Activated naive CD8-positive, alpha-beta T cell (primary cell): ENCODE measurements around the gene TENT5C.

Experiments used
- H3K27ac Mint-ChIP-seq: one replicate; pipeline ENCODE4 v1.8.0; 2021; ENCODE audit warnings: mixed read lengths
- H3K27me3 Mint-ChIP-seq: one replicate; pipeline ENCODE4 v1.8.0; 2021; ENCODE audit warnings: mixed read lengths
- H3K36me3 Mint-ChIP-seq: one replicate; pipeline ENCODE4 v1.8.0; 2021; ENCODE audit warnings: mixed read lengths
- H3K4me1 Mint-ChIP-seq: one replicate; pipeline ENCODE4 v1.8.0; 2021; ENCODE audit warnings: low read depth, mixed read lengths
- H3K4me3 Mint-ChIP-seq: one replicate; pipeline ENCODE4 v1.8.0; 2021; ENCODE audit warnings: mild to moderate bottlenecking, mixed read lengths
- H3K9me3 Mint-ChIP-seq: one replicate; pipeline ENCODE4 v1.8.0; 2021; ENCODE audit warnings: low read depth, mixed read lengths

Gene TENT5C

GRCh38 chr1:117580436-117580835, 25.4 kb upstream of the TENT5C start:
- H3K27ac Mint-ChIP-seq, result no peak overlapping the region
- no peak overlapping the region for H3K4me3 Mint-ChIP-seq
- no peaks in the 10 kb centered on the region for H3K4me1 Mint-ChIP-seq
- H3K27me3 Mint-ChIP-seq, result no peaks in the 10 kb centered on the region
- H3K36me3 Mint-ChIP-seq, result no peaks in the 10 kb centered on the region
- H3K9me3 Mint-ChIP-seq, result no peaks in the 10 kb centered on the region

- H3K4me3 Mint-ChIP-seq, result no peak overlapping the region
- no peaks in the 10 kb centered on the region for H3K36me3 Mint-ChIP-seq
- no peak overlapping the region for H3K27ac Mint-ChIP-seq
- H3K27me3 Mint-ChIP-seq, result no peaks in the 10 kb centered on the region
- no peaks in the 10 kb centered on the region for H3K9me3 Mint-ChIP-seq
- H3K4me1 Mint-ChIP-seq, result no peaks in the 10 kb centered on the region
These were observed 25.0 kb upstream of the TENT5C start for GRCh38 chr1:117580882-117581281.

- no peak overlapping the region for H3K27ac Mint-ChIP-seq
- no peaks in the 10 kb centered on the region for H3K9me3 Mint-ChIP-seq
- H3K4me3 Mint-ChIP-seq, result no peak overlapping the region
- H3K27me3 Mint-ChIP-seq, result no peaks in the 10 kb centered on the region
- no peaks in the 10 kb centered on the region for H3K4me1 Mint-ChIP-seq
- H3K36me3 Mint-ChIP-seq, result no peaks in the 10 kb centered on the region
These were observed 24.4 kb upstream of the TENT5C start for GRCh38 chr1:117581391-117581943.

- Mint-ChIP-seq H3K4me3 (no peak overlapping the region), H3K4me1 (no peaks in the 10 kb centered on the region), H3K36me3 (no peaks in the 10 kb centered on the region), H3K27ac (no peak overlapping the region), H3K9me3 (no peaks in the 10 kb centered on the region), H3K27me3 (no peaks in the 10 kb centered on the region)
These were observed 23.4 kb upstream of the TENT5C start for GRCh38 chr1:117582451-117582850.

- Mint-ChIP-seq H3K27ac (no peak overlapping the region), H3K9me3 (no peaks in the 10 kb centered on the region), H3K27me3 (no peaks in the 10 kb centered on the region), H3K36me3 (no peaks in the 10 kb centered on the region), H3K4me1 (no peaks in the 10 kb centered on the region), H3K4me3 (no peak overlapping the region)
These were observed 22.6 kb upstream of the TENT5C start for GRCh38 chr1:117583247-117583646.

- no peaks in the 10 kb centered on the region for H3K4me1 Mint-ChIP-seq
- H3K27ac Mint-ChIP-seq, result no peak overlapping the region
- H3K27me3 Mint-ChIP-seq, result no peaks in the 10 kb centered on the region
- no peaks in the 10 kb centered on the region for H3K36me3 Mint-ChIP-seq
- no peaks in the 10 kb centered on the region for H3K9me3 Mint-ChIP-seq
- H3K4me3 Mint-ChIP-seq, result no peak overlapping the region
These were observed 21.7 kb upstream of the TENT5C start for GRCh38 chr1:117584181-117584580.

GRCh38 chr1:117585086-117585485, 20.8 kb upstream of the TENT5C start:
- H3K4me1 Mint-ChIP-seq, result no peaks in the 10 kb centered on the region

GRCh38 chr1:117586337-117586736, 19.5 kb upstream of the TENT5C start:
- no peaks in the 10 kb centered on the region for H3K9me3 Mint-ChIP-seq
- H3K27ac Mint-ChIP-seq, result no peak overlapping the region
- no peaks in the 10 kb centered on the region for H3K4me1 Mint-ChIP-seq
- no peaks in the 10 kb centered on the region for H3K27me3 Mint-ChIP-seq
- no peaks in the 10 kb centered on the region for H3K36me3 Mint-ChIP-seq
- H3K4me3 Mint-ChIP-seq, result no peak overlapping the region

More at GRCh38 chr1:117585086-117585485, 20.8 kb upstream of the TENT5C start:
- Mint-ChIP-seq H3K9me3 (no peaks in the 10 kb centered on the region), H3K4me3 (no peak overlapping the region), H3K27ac (no peak overlapping the region), H3K27me3 (no peaks in the 10 kb centered on the region), H3K36me3 (no peaks in the 10 kb centered on the region)

GRCh38 chr1:117586747-117587498, 18.9 kb upstream of the TENT5C start:
- Mint-ChIP-seq H3K36me3 (no peaks in the 10 kb centered on the region), H3K9me3 (no peaks in the 10 kb centered on the region), H3K27me3 (no peaks in the 10 kb centered on the region), H3K4me3 (no peak overlapping the region), H3K4me1 (no peaks in the 10 kb centered on the region), H3K27ac (no peak overlapping the region)

- no peak overlapping the region for H3K27ac Mint-ChIP-seq
- peaks cover 4% of the 10 kb centered on the region for H3K27me3 Mint-ChIP-seq
- H3K4me3 Mint-ChIP-seq, result no peak overlapping the region
- H3K9me3 Mint-ChIP-seq, result no peaks in the 10 kb centered on the region
- no peaks in the 10 kb centered on the region for H3K4me1 Mint-ChIP-seq
- no peaks in the 10 kb centered on the region for H3K36me3 Mint-ChIP-seq
These were observed 18.1 kb upstream of the TENT5C start for GRCh38 chr1:117587499-117588356.

GRCh38 chr1:117589544-117589943, 16.3 kb upstream of the TENT5C start:
- Mint-ChIP-seq H3K4me3 (no peak overlapping the region), H3K36me3 (no peaks in the 10 kb centered on the region), H3K27me3 (peaks cover 4% of the 10 kb centered on the region), H3K9me3 (no peaks in the 10 kb centered on the region), H3K27ac (no peak overlapping the region), H3K4me1 (no peaks in the 10 kb centered on the region)

- Mint-ChIP-seq H3K9me3 (no peaks in the 10 kb centered on the region), H3K4me3 (no peak overlapping the region), H3K4me1 (no peaks in the 10 kb centered on the region), H3K27ac (no peak overlapping the region), H3K36me3 (no peaks in the 10 kb centered on the region), H3K27me3 (peaks cover 4% of the 10 kb centered on the region)
These were observed 15.4 kb upstream of the TENT5C start for GRCh38 chr1:117590273-117590925.

GRCh38 chr1:117591252-117591651, 14.6 kb upstream of the TENT5C start:
- no peak overlapping the region for H3K27ac Mint-ChIP-seq
- no peaks in the 10 kb centered on the region for H3K9me3 Mint-ChIP-seq
- no peaks in the 10 kb centered on the region for H3K4me1 Mint-ChIP-seq
- peaks cover 4% of the 10 kb centered on the region for H3K27me3 Mint-ChIP-seq
- no peaks in the 10 kb centered on the region for H3K36me3 Mint-ChIP-seq
- H3K4me3 Mint-ChIP-seq, result no peak overlapping the region

GRCh38 chr1:117592155-117592554, 13.7 kb upstream of the TENT5C start:
- Mint-ChIP-seq H3K4me3 (no peak overlapping the region), H3K27ac (no peak overlapping the region), H3K9me3 (no peaks in the 10 kb centered on the region), H3K4me1 (no peaks in the 10 kb centered on the region), H3K36me3 (no peaks in the 10 kb centered on the region), H3K27me3 (peaks cover 5% of the 10 kb centered on the region)
